ENCODE data around the gene DARS1.

The DARS1 gene

GRCh38 chr2:135998879-135999278 is 13.5 kb upstream of the DARS1 start:
- Histone ChIP-seq H3K4me1 (ENCODE audit: control insufficient read depth, insufficient read depth, low read length) (no peaks in the 10 kb centered on the region), H3K9ac (ENCODE audit: low read depth, low read length) (no peak overlapping the region), H3K4me3 (ENCODE audit: low read depth, low read length) (no peak overlapping the region)

GRCh38 chr2:135997380-135997779 is 12.0 kb upstream of the DARS1 start:
- Histone ChIP-seq H3K9ac (ENCODE audit: low read depth, low read length) (no peak overlapping the region), H3K4me3 (ENCODE audit: low read depth, low read length) (no peak overlapping the region), H3K4me1 (ENCODE audit: control insufficient read depth, insufficient read depth, low read length) (no peaks in the 10 kb centered on the region), H3K27me3 (ENCODE audit: control insufficient read depth, insufficient read depth, low read length) (no peaks in the 10 kb centered on the region), H3K36me3 (ENCODE audit: control insufficient read depth, insufficient read depth, low read length) (no peaks in the 10 kb centered on the region), H3K9me3 (ENCODE audit: control insufficient read depth, insufficient read depth, low read length) (no peaks in the 10 kb centered on the region)

More at GRCh38 chr2:135998879-135999278, 13.5 kb upstream of the DARS1 start:
- Histone ChIP-seq H3K9me3 (ENCODE audit: control insufficient read depth, insufficient read depth, low read length) (no peaks in the 10 kb centered on the region), H3K27me3 (ENCODE audit: control insufficient read depth, insufficient read depth, low read length) (no peaks in the 10 kb centered on the region), H3K36me3 (ENCODE audit: control insufficient read depth, insufficient read depth, low read length) (no peaks in the 10 kb centered on the region)

GRCh38 chr2:135996304-135996703 is 10.9 kb upstream of the DARS1 start:
- no peaks in the 10 kb centered on the region for H3K9me3 ChIP-seq (ENCODE audit: control insufficient read depth, insufficient read depth, low read length)
- H3K9ac ChIP-seq (ENCODE audit: low read depth, low read length), result no peak overlapping the region
- no peaks in the 10 kb centered on the region for H3K4me1 ChIP-seq (ENCODE audit: control insufficient read depth, insufficient read depth, low read length)
- H3K36me3 ChIP-seq (ENCODE audit: control insufficient read depth, insufficient read depth, low read length), result no peaks in the 10 kb centered on the region
- H3K27me3 ChIP-seq (ENCODE audit: control insufficient read depth, insufficient read depth, low read length), result no peaks in the 10 kb centered on the region
- H3K4me3 ChIP-seq (ENCODE audit: low read depth, low read length), result no peak overlapping the region

GRCh38 chr2:135994281-135994680 is 8.9 kb upstream of the DARS1 start:
- Histone ChIP-seq H3K4me3 (ENCODE audit: low read depth, low read length) (no peak overlapping the region), H3K36me3 (ENCODE audit: control insufficient read depth, insufficient read depth, low read length) (no peaks in the 10 kb centered on the region), H3K27me3 (ENCODE audit: control insufficient read depth, insufficient read depth, low read length) (no peaks in the 10 kb centered on the region), H3K9ac (ENCODE audit: low read depth, low read length) (no peak overlapping the region), H3K9me3 (ENCODE audit: control insufficient read depth, insufficient read depth, low read length) (no peaks in the 10 kb centered on the region), H3K4me1 (ENCODE audit: control insufficient read depth, insufficient read depth, low read length) (no peaks in the 10 kb centered on the region)

GRCh38 chr2:135993421-135993820 is 8.0 kb upstream of the DARS1 start:
- Histone ChIP-seq H3K4me3 (ENCODE audit: low read depth, low read length) (no peak overlapping the region), H3K36me3 (ENCODE audit: control insufficient read depth, insufficient read depth, low read length) (no peaks in the 10 kb centered on the region), H3K9ac (ENCODE audit: low read depth, low read length) (no peak overlapping the region)

GRCh38 chr2:135991861-135992260 is 6.4 kb upstream of the DARS1 start:
- Histone ChIP-seq H3K36me3 (ENCODE audit: control insufficient read depth, insufficient read depth, low read length) (no peaks in the 10 kb centered on the region), H3K27me3 (ENCODE audit: control insufficient read depth, insufficient read depth, low read length) (no peaks in the 10 kb centered on the region), H3K9me3 (ENCODE audit: control insufficient read depth, insufficient read depth, low read length) (no peaks in the 10 kb centered on the region), H3K4me3 (ENCODE audit: low read depth, low read length) (no peak overlapping the region), H3K9ac (ENCODE audit: low read depth, low read length) (no peak overlapping the region), H3K4me1 (ENCODE audit: control insufficient read depth, insufficient read depth, low read length) (no peaks in the 10 kb centered on the region)

More at GRCh38 chr2:135993421-135993820, 8.0 kb upstream of the DARS1 start:
- H3K9me3 ChIP-seq (ENCODE audit: control insufficient read depth, insufficient read depth, low read length), result no peaks in the 10 kb centered on the region
- no peaks in the 10 kb centered on the region for H3K4me1 ChIP-seq (ENCODE audit: control insufficient read depth, insufficient read depth, low read length)
- H3K27me3 ChIP-seq (ENCODE audit: control insufficient read depth, insufficient read depth, low read length), result no peaks in the 10 kb centered on the region

- Histone ChIP-seq H3K9ac (ENCODE audit: low read depth, low read length) (no peak overlapping the region), H3K4me3 (ENCODE audit: low read depth, low read length) (no peak overlapping the region), H3K36me3 (ENCODE audit: control insufficient read depth, insufficient read depth, low read length) (no peaks in the 10 kb centered on the region), H3K9me3 (ENCODE audit: control insufficient read depth, insufficient read depth, low read length) (no peaks in the 10 kb centered on the region), H3K27me3 (ENCODE audit: control insufficient read depth, insufficient read depth, low read length) (no peaks in the 10 kb centered on the region), H3K4me1 (ENCODE audit: control insufficient read depth, insufficient read depth, low read length) (peaks cover 9% of the 10 kb centered on the region)
Measured at GRCh38 chr2:135987441-135987840, 2.0 kb upstream of the DARS1 start.

- H3K4me3 ChIP-seq (ENCODE audit: low read depth, low read length), result no peak overlapping the region
- H3K27me3 ChIP-seq (ENCODE audit: control insufficient read depth, insufficient read depth, low read length), result no peaks in the 10 kb centered on the region
- no peaks in the 10 kb centered on the region for H3K9me3 ChIP-seq (ENCODE audit: control insufficient read depth, insufficient read depth, low read length)
- H3K4me1 ChIP-seq (ENCODE audit: control insufficient read depth, insufficient read depth, low read length), result peaks cover 9% of the 10 kb centered on the region
- no peaks in the 10 kb centered on the region for H3K36me3 ChIP-seq (ENCODE audit: control insufficient read depth, insufficient read depth, low read length)
- H3K9ac ChIP-seq (ENCODE audit: low read depth, low read length), result no peak overlapping the region
Measured at GRCh38 chr2:135986507-135986906, 1.1 kb upstream of the DARS1 start.

- H3K27me3 ChIP-seq (ENCODE audit: control insufficient read depth, insufficient read depth, low read length), result no peaks in the 10 kb centered on the region
- no peaks in the 10 kb centered on the region for H3K36me3 ChIP-seq (ENCODE audit: control insufficient read depth, insufficient read depth, low read length)
- peak overlapping the region; percentile 84 for H3K4me3 ChIP-seq (ENCODE audit: low read depth, low read length)
- peaks cover 9% of the 10 kb centered on the region for H3K4me1 ChIP-seq (ENCODE audit: control insufficient read depth, insufficient read depth, low read length)
- no peaks in the 10 kb centered on the region for H3K9me3 ChIP-seq (ENCODE audit: control insufficient read depth, insufficient read depth, low read length)
- peak overlapping the region; percentile 29 for H3K9ac ChIP-seq (ENCODE audit: low read depth, low read length)
Measured at GRCh38 chr2:135985826-135986393, 484 bp upstream of the DARS1 start.

GRCh38 chr2:135984199-135985017 is 1.0 kb downstream of the DARS1 start:
- peaks cover 9% of the 10 kb centered on the region for H3K4me1 ChIP-seq (ENCODE audit: control insufficient read depth, insufficient read depth, low read length)
- peaks cover 2% of the 10 kb centered on the region for H3K36me3 ChIP-seq (ENCODE audit: control insufficient read depth, insufficient read depth, low read length)
- no peaks in the 10 kb centered on the region for H3K9me3 ChIP-seq (ENCODE audit: control insufficient read depth, insufficient read depth, low read length)
- peak overlapping the region; percentile 84 for H3K4me3 ChIP-seq (ENCODE audit: low read depth, low read length)
- H3K9ac ChIP-seq (ENCODE audit: low read depth, low read length), result peak overlapping the region; percentile 98
- H3K27me3 ChIP-seq (ENCODE audit: control insufficient read depth, insufficient read depth, low read length), result no peaks in the 10 kb centered on the region

GRCh38 chr2:135980434-135981079 is 4.9 kb downstream of the DARS1 start:
- H3K27me3 ChIP-seq (ENCODE audit: control insufficient read depth, insufficient read depth, low read length), result no peaks in the 10 kb centered on the region
- no peaks in the 10 kb centered on the region for H3K9me3 ChIP-seq (ENCODE audit: control insufficient read depth, insufficient read depth, low read length)
- no peak overlapping the region for H3K4me3 ChIP-seq (ENCODE audit: low read depth, low read length)
- H3K36me3 ChIP-seq (ENCODE audit: control insufficient read depth, insufficient read depth, low read length), result peaks cover 3% of the 10 kb centered on the region
- H3K4me1 ChIP-seq (ENCODE audit: control insufficient read depth, insufficient read depth, low read length), result peaks cover 3% of the 10 kb centered on the region
- H3K9ac ChIP-seq (ENCODE audit: low read depth, low read length), result no peak overlapping the region

GRCh38 chr2:135975702-135976101 is 9.7 kb downstream of the DARS1 start:
- Histone ChIP-seq H3K36me3 (ENCODE audit: control insufficient read depth, insufficient read depth, low read length) (peaks cover 3% of the 10 kb centered on the region), H3K9ac (ENCODE audit: low read depth, low read length) (no peak overlapping the region), H3K4me1 (ENCODE audit: control insufficient read depth, insufficient read depth, low read length) (no peaks in the 10 kb centered on the region), H3K9me3 (ENCODE audit: control insufficient read depth, insufficient read depth, low read length) (no peaks in the 10 kb centered on the region), H3K4me3 (ENCODE audit: low read depth, low read length) (no peak overlapping the region), H3K27me3 (ENCODE audit: control insufficient read depth, insufficient read depth, low read length) (no peaks in the 10 kb centered on the region)
